ENCODE results near the gene NMRK1.

NMRK1 gene

DNA sequence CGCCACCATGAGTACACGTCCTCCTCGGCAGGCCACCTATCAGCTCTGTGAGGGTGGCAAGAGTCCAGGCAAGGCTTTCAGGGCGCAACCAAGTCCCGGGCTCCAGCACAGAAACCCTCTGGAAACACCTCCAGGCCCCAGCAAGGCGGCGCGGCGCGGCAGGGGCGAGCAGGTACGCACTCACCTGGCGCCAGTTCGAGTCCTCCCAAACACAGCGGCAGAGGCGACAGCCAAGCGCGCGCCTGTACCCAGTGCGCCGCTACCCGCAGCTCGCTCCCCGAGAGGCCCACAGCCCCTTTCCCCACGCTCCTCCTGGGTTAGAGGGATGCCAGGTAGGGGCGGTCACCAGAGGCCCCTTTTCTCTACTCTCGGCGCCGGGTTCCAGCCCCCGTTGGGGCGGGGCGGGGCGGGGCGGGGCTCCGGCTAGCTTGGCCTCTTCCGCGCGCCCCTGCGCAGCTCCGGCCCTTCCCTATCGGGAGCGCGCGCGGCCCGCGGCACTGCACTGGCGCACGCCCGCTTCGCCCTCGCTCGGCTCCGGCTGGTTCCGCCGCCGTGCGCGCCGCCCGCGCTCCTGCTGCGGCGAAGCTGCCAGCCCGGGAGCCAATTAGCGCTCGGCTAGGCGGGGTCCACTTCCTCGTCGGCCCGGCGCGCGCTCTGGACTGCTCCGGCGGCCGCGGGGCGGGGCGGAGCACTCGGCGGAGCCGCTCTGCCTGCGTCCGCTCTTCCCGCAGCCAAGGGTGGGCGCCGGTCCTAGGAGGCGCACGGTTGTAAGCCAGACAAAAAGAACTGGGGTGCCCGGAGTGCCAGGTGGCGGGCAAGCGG, at the start of gene NMRK1, which contains the start of gene OSTF1:
Gene NMRK1 (minus strand): TSS at position 332 of the 822 bp plus-strand sequence. CDS start 5,040 bp downstream, outside the sequence.
Gene OSTF1 (plus strand): TSS at position 691 of the 822 bp plus-strand sequence. CDS start 179 bp downstream, outside the sequence.
- DNase-seq (ENCODE audit: low read depth): peak; percentile 96

- DNase-seq (ENCODE audit: low read depth): no peak
Observed at GRCh38 chr9:75134495-75134894, 46.5 kb upstream of the NMRK1 start.

GRCh38 chr9:75133396-75133795, 45.4 kb upstream of the NMRK1 start:
- no peak for DNase-seq (ENCODE audit: low read depth)

DNA sequence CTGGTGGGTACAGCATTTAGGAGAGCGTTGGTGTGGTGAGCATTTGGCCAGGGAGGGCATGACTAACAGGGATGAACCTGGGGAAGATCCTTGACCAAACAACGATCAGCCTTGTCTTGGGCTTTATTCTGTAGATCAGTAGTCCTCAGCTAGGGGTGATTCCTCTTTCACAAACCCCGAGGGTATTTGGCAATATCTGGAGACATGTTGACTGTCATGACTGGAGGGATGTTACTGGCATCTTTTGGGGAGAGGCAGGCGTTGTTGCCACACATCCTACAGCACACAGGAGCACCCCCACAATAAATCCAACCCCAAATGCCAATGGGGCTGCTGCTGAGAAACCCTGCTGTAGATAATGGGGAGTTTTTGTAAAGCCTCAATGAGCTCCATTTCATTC, 44.3 kb upstream of the NMRK1 start:
- no peak for DNase-seq (ENCODE audit: low read depth)

- DNase-seq (ENCODE audit: low read depth): no peak
Observed at GRCh38 chr9:75131700-75132099, 43.7 kb upstream of the NMRK1 start.

- DNase-seq (ENCODE audit: low read depth): no peak
Observed at GRCh38 chr9:75130621-75131230, 42.8 kb upstream of the NMRK1 start.

- DNase-seq (ENCODE audit: low read depth): no peak
Observed at GRCh38 chr9:75130172-75130571, 42.2 kb upstream of the NMRK1 start.

GRCh38 chr9:75128535-75128934, 40.6 kb upstream of the NMRK1 start:
- DNase-seq (ENCODE audit: low read depth): no peak

DNA sequence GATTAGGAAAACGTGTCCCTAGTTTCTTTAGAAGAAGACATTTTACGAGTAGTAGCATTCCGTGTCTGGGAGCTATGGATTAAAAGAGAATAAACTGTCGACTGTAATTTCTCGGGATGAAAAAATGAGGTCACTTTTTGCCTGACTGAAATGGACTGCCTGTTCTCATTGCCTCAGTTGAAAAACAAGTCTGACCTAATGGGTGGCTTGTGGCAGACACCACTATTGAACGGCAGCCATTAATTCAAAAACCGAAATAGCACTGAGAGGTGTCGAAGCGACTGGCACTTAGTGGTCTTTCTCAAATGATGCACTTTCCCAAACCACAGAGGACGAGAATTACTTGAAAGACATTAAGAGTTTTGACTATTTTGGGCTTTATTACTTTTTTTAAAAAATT, 35.7 kb upstream of the NMRK1 start:
- DNase-seq (ENCODE audit: low read depth): no peak

GRCh38 chr9:75121914-75122558, 34.1 kb upstream of the NMRK1 start:
- no peak for DNase-seq (ENCODE audit: low read depth)

GRCh38 chr9:75120686-75121085, 32.7 kb upstream of the NMRK1 start:
- DNase-seq (ENCODE audit: low read depth): no peak

GRCh38 chr9:75117564-75117963, 29.6 kb upstream of the NMRK1 start:
- no peak for DNase-seq (ENCODE audit: low read depth)

GRCh38 chr9:75116306-75116705, 28.4 kb upstream of the NMRK1 start:
- DNase-seq (ENCODE audit: low read depth): no peak

GRCh38 chr9:75112789-75113188, 24.8 kb upstream of the NMRK1 start:
- DNase-seq (ENCODE audit: low read depth): no peak

DNA sequence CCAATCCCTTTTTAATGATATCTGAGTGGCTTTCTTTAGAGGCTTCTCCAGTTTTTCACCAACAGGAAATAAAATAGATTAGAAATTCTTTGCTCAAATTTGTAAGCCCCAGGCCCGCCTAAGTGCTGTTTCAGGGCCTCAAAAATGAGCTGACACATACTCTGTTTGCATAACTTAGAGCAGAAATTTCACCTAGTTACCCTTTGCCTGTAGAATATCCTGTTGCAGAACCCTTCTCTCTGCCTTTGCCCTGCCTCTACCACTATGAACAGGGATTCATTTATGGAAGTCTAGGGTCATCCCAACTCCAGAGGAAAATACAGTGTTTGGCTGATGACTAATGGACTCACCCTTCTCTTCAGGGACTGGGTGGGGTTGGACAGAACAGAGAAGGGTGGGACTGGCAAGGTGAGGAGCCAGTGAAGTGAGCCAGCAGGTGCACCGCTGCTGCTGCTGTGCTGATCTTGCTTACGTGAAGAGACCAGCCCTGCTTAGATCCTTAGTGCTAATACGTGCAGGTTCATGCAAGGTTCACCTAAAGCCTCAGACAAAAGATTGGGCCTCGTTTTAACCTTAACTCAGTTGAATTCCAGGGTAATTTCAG, 23.2 kb upstream of the NMRK1 start:
- DNase-seq (ENCODE audit: low read depth): no peak

DNA sequence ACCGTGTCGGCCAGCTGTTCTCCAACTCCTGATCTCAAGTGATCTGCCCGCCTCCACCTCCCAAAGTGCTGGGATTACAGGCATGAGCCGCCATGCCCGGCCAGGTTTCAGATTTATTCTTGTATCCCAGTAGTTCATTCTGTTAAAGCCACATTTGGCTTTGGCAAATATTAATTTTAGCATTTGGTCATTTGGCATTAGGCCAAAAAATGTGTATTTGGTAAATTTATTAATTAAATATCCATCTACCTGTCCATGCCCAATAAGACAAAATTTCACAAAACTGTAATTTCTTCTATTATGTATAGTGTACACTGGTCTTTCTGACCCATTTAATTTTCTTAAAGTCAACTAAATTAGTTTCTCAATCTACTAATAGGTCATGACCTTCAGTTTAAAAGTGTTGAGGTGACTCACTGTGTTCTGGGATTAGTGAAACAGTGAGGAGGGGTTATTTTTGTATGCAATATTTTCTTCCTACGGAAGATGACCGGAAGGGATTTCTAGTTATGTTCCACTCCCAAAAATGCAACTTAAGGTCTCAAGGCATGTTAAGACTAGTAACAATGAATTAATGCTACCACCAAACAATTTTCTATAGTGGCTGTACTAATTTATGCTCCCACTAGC, 21.4 kb upstream of the NMRK1 start:
- DNase-seq (ENCODE audit: low read depth): no peak

DNA sequence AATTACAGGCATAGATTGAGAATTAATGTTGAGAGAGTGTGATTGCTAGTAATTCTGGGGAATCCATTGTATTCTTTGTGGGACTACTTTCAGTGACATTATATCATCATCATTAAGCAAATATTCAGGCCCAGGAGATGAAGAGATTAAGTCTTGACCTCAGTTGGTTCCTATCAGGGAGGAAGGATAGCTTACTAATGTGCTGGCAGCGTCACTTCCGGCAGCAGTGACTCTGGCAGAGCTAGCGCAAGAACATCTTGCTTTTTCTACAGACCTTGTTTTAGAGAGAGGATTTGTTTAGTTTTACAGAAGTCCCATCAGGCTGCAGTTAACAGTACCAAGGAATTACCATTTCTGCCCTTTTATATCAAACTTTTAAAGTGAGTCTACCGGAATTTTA, 20.6 kb upstream of the NMRK1 start:
- DNase-seq (ENCODE audit: low read depth): no peak

DNA sequence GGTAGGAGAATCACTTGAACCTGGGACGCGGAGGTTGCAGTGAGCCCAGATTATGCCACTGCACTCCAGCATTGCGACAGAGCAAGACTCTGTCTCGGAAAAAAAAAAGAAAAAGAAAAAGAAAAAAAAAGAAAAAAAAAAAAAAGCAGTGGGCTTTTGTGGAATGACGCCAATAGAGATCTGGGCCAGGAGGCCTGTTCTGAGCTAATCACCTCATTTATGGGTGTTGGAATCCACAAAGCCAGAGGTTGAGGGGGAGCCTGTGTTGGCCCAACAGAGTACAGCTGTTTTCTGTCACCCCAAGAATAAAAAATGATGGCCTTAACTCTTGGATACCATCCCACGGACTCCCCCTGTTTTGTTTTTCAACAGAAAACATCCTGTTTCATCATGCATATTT, 18.9 kb upstream of the NMRK1 start:
- DNase-seq (ENCODE audit: low read depth): no peak

- DNase-seq (ENCODE audit: low read depth): no peak
Observed at GRCh38 chr9:75105841-75106240, 17.9 kb upstream of the NMRK1 start.

DNA sequence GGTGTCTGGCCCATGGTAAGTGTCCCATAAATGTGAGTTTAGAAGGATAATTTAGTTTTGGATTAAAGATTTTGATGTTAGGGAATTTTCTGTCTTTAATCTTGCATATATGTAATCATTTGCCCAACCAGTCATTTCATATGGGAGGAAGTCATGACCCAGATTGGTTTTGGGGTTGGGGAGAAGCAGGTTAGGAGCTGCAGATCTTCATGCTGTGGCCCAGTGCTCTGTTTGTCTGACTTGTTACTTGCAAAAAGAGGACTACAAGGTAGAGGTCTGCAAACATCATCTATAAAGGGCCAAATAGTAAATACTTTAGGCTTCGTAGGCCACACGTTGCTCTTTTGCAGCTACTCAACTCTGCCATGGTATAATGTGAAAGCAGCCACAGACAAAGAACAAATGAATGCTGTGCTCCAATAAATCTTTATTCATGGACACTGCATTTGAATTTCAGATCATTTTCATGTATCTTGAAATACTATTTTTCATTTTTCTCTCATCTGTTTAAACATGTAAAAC, 17.1 kb upstream of the NMRK1 start:
- DNase-seq (ENCODE audit: low read depth): no peak

GRCh38 chr9:75104607-75105006, 16.7 kb upstream of the NMRK1 start:
- DNase-seq (ENCODE audit: low read depth): no peak
